Esophagus (tissue), 2 donors: ENCODE results near the gene LRP1B. TPM values are rescaled to one million over a fixed set of nuclear protein-coding genes. Genes with fewer than 3 reads are reported as not detected.

Experiments used
- H3K27ac ChIP-seq, 2 donors: one replicate each; pipeline ENCODE4 v1.5.1; 2013; ENCODE audit warnings: low read depth in 2 of 2, mild to moderate bottlenecking in 2 of 2, inconsistent platforms in 1 of 2, low read length in 1 of 2, moderate library complexity in 1 of 2
- H3K27me3 ChIP-seq, 2 donors: one replicate each; pipeline ENCODE4 v1.6.1; 2013; ENCODE audit warnings: low read length in 2 of 2, control low read depth in 1 of 2, mild to moderate bottlenecking in 1 of 2; ENCODE audit not compliant: insufficient read depth in 2 of 2, control insufficient read depth in 1 of 2
- H3K36me3 ChIP-seq, 2 donors: one replicate each; pipeline ENCODE4 v1.6.1; 2013; ENCODE audit warnings: low read length in 1 of 2; ENCODE audit not compliant: control insufficient read depth in 2 of 2, insufficient read depth in 2 of 2
- H3K4me1 ChIP-seq, 2 donors: one replicate each; pipeline ENCODE4 v1.6.1; 2013; ENCODE audit warnings: low read length in 1 of 2; ENCODE audit not compliant: control insufficient read depth in 2 of 2, insufficient read depth in 2 of 2
- H3K4me3 ChIP-seq, 2 donors: one replicate each; pipeline ENCODE4 v1.5.1; 2013; ENCODE audit warnings: low read length in 2 of 2, mild to moderate bottlenecking in 2 of 2, low read depth in 1 of 2, moderate library complexity in 1 of 2
- H3K9me3 ChIP-seq, 2 donors: one replicate each; pipeline ENCODE4 v1.6.1; 2013; ENCODE audit warnings: mild to moderate bottlenecking in 2 of 2, low read depth in 1 of 2, low read length in 1 of 2, moderate library complexity in 1 of 2; ENCODE audit not compliant: control insufficient read depth in 2 of 2, insufficient read depth in 1 of 2
- WGBS, 2 donors: extraction: QIAGEN DNeasy Blood & Tissue Kit; methylation state at CpG; one replicate each; pipeline ENCODE4 v1.1.7; 2013; 5-methylcytosine and 5-hydroxymethylcytosine counted together
- polyA plus RNA-seq, 2 donors: library from polyadenylated mRNA; stranded (reverse); fragments of 200-250 nt; gene quantifications; one replicate each; pipeline ENCODE4 v1.2.3, GENCODE V29; 2013
- donor health status: healthy with polysubstance abuse.
- donor health status: Bipolar disorder and iron deficiency.

The LRP1B gene
- polyA plus RNA-seq, 2 donors, result 0.02 to 0.10 TPM

DNA sequence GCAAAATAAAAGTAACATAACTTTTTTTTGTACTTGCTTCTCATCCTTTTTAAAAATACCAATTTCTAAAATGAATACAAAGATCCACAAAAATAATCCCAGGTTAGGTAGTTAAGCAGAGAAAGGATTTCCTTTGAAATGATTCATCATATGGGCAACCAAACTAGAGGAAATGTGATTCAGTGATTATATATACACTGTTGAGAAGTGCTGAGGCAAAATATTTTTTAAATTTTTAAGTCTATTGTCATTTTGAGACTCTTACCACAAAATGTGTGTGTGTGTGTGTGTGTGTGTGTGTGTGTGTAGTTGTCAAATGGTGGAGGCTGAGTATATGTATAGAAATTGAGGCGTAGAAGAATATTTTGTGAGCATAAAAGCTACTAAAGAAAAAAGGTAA lies 1075.3 kb downstream of the LRP1B start:
- Histone ChIP-seq H3K27ac (no peak overlapping the region), H3K4me1 (no peaks in the 10 kb centered on the region), H3K27me3 (no peaks in the 10 kb centered on the region), H3K36me3 (no peaks in the 10 kb centered on the region), H3K4me3 (no peak overlapping the region), H3K9me3 (no peaks in the 10 kb centered on the region)
- WGBS, 2 donors, result 74 to 86% methylated on average over 1 of the region's 1 CpG

GRCh38 chr2:141048951-141049350 lies 1081.9 kb downstream of the LRP1B start:
- WGBS, 2 donors, result 75% methylated on average over 6 of the region's 6 CpGs

GRCh38 chr2:141041281-141041680 lies 1089.5 kb downstream of the LRP1B start:
- no peaks in the 10 kb centered on the region for H3K27me3 ChIP-seq
- no peak overlapping the region for H3K27ac ChIP-seq
- WGBS, 2 donors, result 79 to 80% methylated on average over 1 of the region's 1 CpG
- H3K36me3 ChIP-seq, result no peaks in the 10 kb centered on the region
- H3K4me3 ChIP-seq, result no peak overlapping the region
- no peaks in the 10 kb centered on the region for H3K4me1 ChIP-seq
- H3K9me3 ChIP-seq, result no peaks in the 10 kb centered on the region

More at GRCh38 chr2:141048951-141049350, 1081.9 kb downstream of the LRP1B start:
- H3K36me3 ChIP-seq, result no peaks in the 10 kb centered on the region
- no peak overlapping the region for H3K27ac ChIP-seq
- no peaks in the 10 kb centered on the region for H3K27me3 ChIP-seq
- no peak overlapping the region for H3K4me3 ChIP-seq
- no peaks in the 10 kb centered on the region for H3K9me3 ChIP-seq
- H3K4me1 ChIP-seq, result no peaks in the 10 kb centered on the region

GRCh38 chr2:141038341-141038740 lies 1092.5 kb downstream of the LRP1B start:
- 70 to 71% methylated on average over 2 of the region's 2 CpGs for WGBS, 2 donors
- Histone ChIP-seq H3K36me3 (no peaks in the 10 kb centered on the region), H3K27me3 (no peaks in the 10 kb centered on the region), H3K9me3 (no peaks in the 10 kb centered on the region), H3K27ac (no peak overlapping the region), H3K4me1 (no peaks in the 10 kb centered on the region), H3K4me3 (no peak overlapping the region)

GRCh38 chr2:141037361-141037760 lies 1093.5 kb downstream of the LRP1B start:
- Histone ChIP-seq H3K27me3 (no peaks in the 10 kb centered on the region), H3K4me1 (no peaks in the 10 kb centered on the region), H3K4me3 (no peak overlapping the region), H3K9me3 (no peaks in the 10 kb centered on the region), H3K36me3 (no peaks in the 10 kb centered on the region), H3K27ac (no peak overlapping the region)
- 51 to 60% methylated on average over 2 of the region's 2 CpGs for WGBS, 2 donors

- Histone ChIP-seq H3K4me1 (no peaks in the 10 kb centered on the region), H3K9me3 (no peaks in the 10 kb centered on the region), H3K4me3 (no peak overlapping the region), H3K27ac (no peak overlapping the region), H3K27me3 (no peaks in the 10 kb centered on the region), H3K36me3 (no peaks in the 10 kb centered on the region)
- WGBS, 2 donors, result 59 to 65% methylated on average over 4 of the region's 4 CpGs
Measured at GRCh38 chr2:141035846-141036420, 1094.9 kb downstream of the LRP1B start.

- no peaks in the 10 kb centered on the region for H3K9me3 ChIP-seq
- H3K4me1 ChIP-seq, result no peaks in the 10 kb centered on the region
- no peak overlapping the region for H3K4me3 ChIP-seq
- 80 to 88% methylated on average over 6 of the region's 6 CpGs for WGBS, 2 donors
- H3K36me3 ChIP-seq, result no peaks in the 10 kb centered on the region
- H3K27me3 ChIP-seq, result no peaks in the 10 kb centered on the region
- no peak overlapping the region for H3K27ac ChIP-seq
Measured at GRCh38 chr2:141029428-141030078, 1101.3 kb downstream of the LRP1B start.

DNA sequence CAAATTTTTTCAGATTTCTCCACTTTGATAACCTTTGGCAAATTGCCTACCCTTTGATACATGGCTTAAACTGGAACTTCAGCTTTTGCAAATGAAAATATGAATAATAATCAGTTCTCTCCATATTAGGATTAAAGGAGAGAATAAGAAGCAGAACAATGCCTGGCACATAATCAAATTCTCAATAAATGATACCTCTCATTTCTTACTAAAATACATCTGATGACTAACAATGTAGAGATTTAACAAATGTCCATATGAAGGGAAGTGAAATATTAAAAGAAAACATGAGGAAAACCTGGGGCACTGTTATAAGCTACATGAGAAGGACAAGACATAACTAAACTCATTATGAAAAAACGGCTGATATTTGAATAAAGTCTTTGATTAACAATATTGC lies 1103.6 kb downstream of the LRP1B start:
- 69 to 83% methylated on average over 1 of the region's 1 CpG for WGBS, 2 donors
- H3K27me3 ChIP-seq, result no peaks in the 10 kb centered on the region
- no peak overlapping the region for H3K27ac ChIP-seq
- H3K36me3 ChIP-seq, result no peaks in the 10 kb centered on the region
- no peaks in the 10 kb centered on the region for H3K9me3 ChIP-seq
- no peak overlapping the region for H3K4me3 ChIP-seq
- H3K4me1 ChIP-seq, result no peaks in the 10 kb centered on the region

- Histone ChIP-seq H3K9me3 (no peaks in the 10 kb centered on the region), H3K27ac (no peak overlapping the region)
Measured at GRCh38 chr2:141021611-141022010, 1109.2 kb downstream of the LRP1B start.

GRCh38 chr2:141021109-141021508 lies 1109.7 kb downstream of the LRP1B start:
- WGBS, 2 donors, result 69 to 89% methylated on average over 1 of the region's 1 CpG
- Histone ChIP-seq H3K9me3 (no peaks in the 10 kb centered on the region), H3K27me3 (no peaks in the 10 kb centered on the region), H3K27ac (no peak overlapping the region), H3K4me1 (no peaks in the 10 kb centered on the region), H3K4me3 (no peak overlapping the region), H3K36me3 (no peaks in the 10 kb centered on the region)

More at GRCh38 chr2:141021611-141022010, 1109.2 kb downstream of the LRP1B start:
- Histone ChIP-seq H3K4me3 (no peak overlapping the region), H3K4me1 (no peaks in the 10 kb centered on the region), H3K27me3 (no peaks in the 10 kb centered on the region), H3K36me3 (no peaks in the 10 kb centered on the region)
- 68 to 83% methylated on average over 1 of the region's 1 CpG for WGBS, 2 donors
